Neural cell (in vitro differentiated cells): ENCODE results near the gene FKRP.
"Not testable (repeated sequence)": the region's sequence is repeated elsewhere in the genome, so short reads cannot be mapped to it uniquely, and the experiment has no call there.

Experiments
- CTCF ChIP-seq: fragments of 450-650 bp; IDR thresholded peaks from 2 replicates; pipeline ENCODE4 v1.5.1; 2014; ENCODE audit warnings: antibody characterized with exemption, mild to moderate bottlenecking, moderate library complexity; ENCODE audit not compliant: poor library complexity, severe bottlenecking
- EP300 ChIP-seq: fragments of 450-650 bp; conservative IDR thresholded peaks from 2 replicates; pipeline ENCODE4 v1.6.1; 2014; ENCODE audit warnings: antibody characterized with exemption, mild to moderate bottlenecking, moderate library complexity; ENCODE audit not compliant: poor library complexity, severe bottlenecking
- EZH2 ChIP-seq: fragments of 200-600, 300-800 bp; shearing (Covaris generic), sonication (generic); IDR thresholded peaks from 2 replicates; pipeline ENCODE4 v1.6.1; 2014; ENCODE audit warnings: antibody characterized with exemption, low read length, borderline replicate concordance, mild to moderate bottlenecking; ENCODE audit not compliant: insufficient read depth, poor library complexity, severe bottlenecking

- not testable (repeated sequence) for TF ChIP-seq EP300, EZH2, CTCF
Observed at GRCh38 chr19:46712768-46713338, 33.0 kb upstream of the FKRP start.
